ENCODE data around the gene LRMDA. TPM values are rescaled to one million over a fixed set of nuclear protein-coding genes. Genes with fewer than 3 reads are reported as not detected.

Gene LRMDA
- total RNA-seq, 1 donor = under 0.01 TPM

- peak; percentile 44 for DNase-seq (ENCODE audit: low read depth)
- no peak overlapping the region for H3K4me3 ChIP-seq (ENCODE audit: low read depth, low read length)
- no peak for TF ChIP-seq CTCF (IDR thresholded peaks at IDR 0.05; ENCODE audit: insufficient read depth, low read depth, low read length)
These were observed 341.9 kb downstream of the LRMDA start for GRCh38 chr10:75773231-75773780.

- TF ChIP-seq CTCF (IDR thresholded peaks at IDR 0.05; ENCODE audit: insufficient read depth, low read depth, low read length) = no peak
- no peak overlapping the region for H3K4me3 ChIP-seq (ENCODE audit: low read depth, low read length)
- DNase-seq (ENCODE audit: low read depth) = no peak
These were observed 342.7 kb downstream of the LRMDA start for GRCh38 chr10:75773813-75774782.

- H3K4me3 ChIP-seq (ENCODE audit: low read depth, low read length) = no peak overlapping the region
- TF ChIP-seq CTCF (IDR thresholded peaks at IDR 0.05; ENCODE audit: insufficient read depth, low read depth, low read length) = no peak
- DNase-seq (ENCODE audit: low read depth) = no peak
These were observed 343.5 kb downstream of the LRMDA start for GRCh38 chr10:75774783-75775490.

- TF ChIP-seq CTCF (IDR thresholded peaks at IDR 0.05; ENCODE audit: insufficient read depth, low read depth, low read length) = no peak
- no peak overlapping the region for H3K4me3 ChIP-seq (ENCODE audit: low read depth, low read length)
- DNase-seq (ENCODE audit: low read depth) = no peak
These were observed 345.5 kb downstream of the LRMDA start for GRCh38 chr10:75776738-75777504.

GRCh38 chr10:75778665-75779064, 347.2 kb downstream of the LRMDA start:
- no peak for TF ChIP-seq CTCF (IDR thresholded peaks at IDR 0.05; ENCODE audit: insufficient read depth, low read depth, low read length)
- DNase-seq (ENCODE audit: low read depth) = no peak
- no peak overlapping the region for H3K4me3 ChIP-seq (ENCODE audit: low read depth, low read length)

- no peak for TF ChIP-seq CTCF (IDR thresholded peaks at IDR 0.05; ENCODE audit: insufficient read depth, low read depth, low read length)
- no peak for DNase-seq (ENCODE audit: low read depth)
- no peak overlapping the region for H3K4me3 ChIP-seq (ENCODE audit: low read depth, low read length)
These were observed 347.9 kb downstream of the LRMDA start for GRCh38 chr10:75779276-75779675.

Measured in fibroblast of villous mesenchyme (primary cell).